Psoas muscle (tissue), 8 donors: Measurements from ENCODE around the gene RDH13. TPM values are rescaled to one million over a fixed set of nuclear protein-coding genes. Genes with fewer than 3 reads are reported as not detected.

Source experiments
- ATAC-seq, 4 donors: fragments of 200-7000 bp; cut with Tn5 transposase; one replicate each; pipeline ENCODE4 v1.9.1; 2020; ENCODE audit warnings: moderate library complexity in 3 of 4, mild to moderate bottlenecking in 2 of 4
- DNase-seq, 2 donors: peaks; one replicate each; pipeline ENCODE4 v3.0.0-alpha.2; 2020
- H3K27ac ChIP-seq: fragments of 200-600 bp; one replicate; pipeline ENCODE4 v1.8.0; 2022
- H3K27me3 ChIP-seq, 3 donors: fragments of 200-600 bp in 1 of 3; one replicate each; pipeline versions ENCODE4 v1.6.1 to v1.8.0; 2013 to 2022; ENCODE audit warnings: low read length in 2 of 3, mild to moderate bottlenecking in 2 of 3, moderate library complexity in 1 of 3; ENCODE audit not compliant: insufficient read depth in 3 of 3
- H3K36me3 ChIP-seq, 2 donors: fragments of 200-600 bp in 1 of 2; one replicate each; pipeline versions ENCODE4 v1.6.1 to v1.8.0; 2013 to 2022; ENCODE audit warnings: low read depth in 1 of 2, mild to moderate bottlenecking in 1 of 2, moderate library complexity in 1 of 2; ENCODE audit not compliant: insufficient read depth in 1 of 2
- H3K4me1 ChIP-seq: fragments of 200-600 bp; one replicate; pipeline ENCODE4 v1.8.0; 2022
- H3K4me3 ChIP-seq: fragments of 200-600 bp; one replicate; pipeline ENCODE4 v1.8.0; 2022; ENCODE audit warnings: mild to moderate bottlenecking
- H3K9me3 ChIP-seq: fragments of 200-600 bp; one replicate; pipeline ENCODE4 v1.8.0; 2022
- WGBS, 3 donors: extraction: QIAGEN DNeasy Blood & Tissue Kit; methylation state at CpG; one replicate each; pipeline versions ENCODE4 v1.1.6 to v1.1.7; 2013; 5-methylcytosine and 5-hydroxymethylcytosine counted together
- intact Hi-C, 2 donors: fragments of 100-400 bp; cut with DNase I; formaldehyde crosslinking; loops; one replicate each; pipeline versions ENCODE4 v1.11.0 to v1.14.2; 2022
- polyA plus RNA-seq, 3 donors: library from polyadenylated mRNA; stranded (reverse); fragments of 200-250 nt; gene quantifications; one replicate each; pipeline ENCODE4 v1.2.3, GENCODE V29; 2013
- total RNA-seq, 4 donors: library from RNA; stranded (reverse); fragmentation: NEBNext Ultra II Directional in 2 of 4; extraction: Animal tissue kit (Norgen Biotek cat#: 25700) in 2 of 4; gene quantifications; one replicate each; pipeline versions ENCODE4 v1.2.1 to v1.2.4, GENCODE V29; 2021 to 2023
- TF ChIP-seq, protein P1 (sequence below): fragments of 200-600 bp; IDR thresholded peaks from one replicate; pipeline ENCODE4 v1.8.0; 2022; ENCODE audit warnings: antibody characterized with exemption
- donor health status: healthy with polysubstance abuse.
- donor health status: DM: no; HTN: no; CAD: no; lungs with moderate emphysema.
- donor health status: Bipolar disorder and iron deficiency.
- donor health status: healthy.
- donor health status: DM: yes; HTN: yes; CAD: no.
- donor health status: DM: no; HTN: no; CAD: no.
- donor health status: DM: no; HTN: no; CAD: no.
- donor health status: DM: yes; HTN: yes; CAD: no.

The RDH13 gene
- total and polyA plus RNA-seq, 7 donors = 4.5 to 18.0 (median 13.1) TPM

DNA sequence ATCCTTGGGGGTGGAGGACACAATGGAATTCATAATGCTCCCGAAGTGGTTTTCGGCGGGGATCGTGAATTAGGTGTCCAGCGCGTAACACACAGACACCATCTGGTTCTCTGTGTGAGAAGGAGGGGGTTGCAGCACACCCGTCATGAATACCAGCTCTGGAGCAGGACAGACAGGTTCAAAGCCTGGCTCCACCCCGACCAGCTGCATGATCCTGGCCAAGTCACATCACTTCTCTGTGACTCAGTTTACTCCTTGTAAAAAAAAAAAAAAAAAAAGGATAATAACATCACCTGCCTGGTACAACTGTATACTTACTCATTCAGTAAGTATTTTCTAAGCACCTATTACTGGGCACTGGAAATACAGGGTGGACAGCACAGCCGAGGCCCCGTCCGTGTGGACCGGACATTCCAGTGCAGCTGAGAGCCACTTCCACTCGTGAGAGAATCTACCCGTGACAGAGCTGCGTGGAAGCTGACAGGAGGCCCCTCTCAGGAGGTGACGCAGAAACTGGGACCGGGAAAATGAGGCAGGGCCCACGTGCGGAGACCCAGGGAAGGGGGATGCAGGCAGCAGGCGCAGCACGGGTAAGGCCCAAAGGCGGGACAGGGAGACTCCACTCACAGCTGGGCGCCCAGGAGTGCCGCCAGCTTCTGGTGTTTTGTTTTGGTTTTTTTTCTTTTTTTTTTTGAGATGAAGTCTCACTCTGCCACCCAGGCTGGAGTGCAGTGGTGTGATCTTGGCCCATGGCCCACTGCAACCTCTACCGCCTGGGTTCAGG is 12.0 kb downstream of the RDH13 start:
- Histone ChIP-seq H3K27ac (no peak overlapping the region), H3K4me1 (no peaks in the 10 kb centered on the region), H3K9me3 (no peaks in the 10 kb centered on the region), H3K4me3 (no peak overlapping the region), H3K36me3 (peaks cover 8 to 89% of the 10 kb centered on the region in 2 donors), H3K27me3 (no peaks in the 10 kb centered on the region)
- 94 to 96% (median 95%) methylated on average over 25 of the region's 25 CpGs for WGBS, 3 donors
- TF ChIP-seq, protein P1, sequence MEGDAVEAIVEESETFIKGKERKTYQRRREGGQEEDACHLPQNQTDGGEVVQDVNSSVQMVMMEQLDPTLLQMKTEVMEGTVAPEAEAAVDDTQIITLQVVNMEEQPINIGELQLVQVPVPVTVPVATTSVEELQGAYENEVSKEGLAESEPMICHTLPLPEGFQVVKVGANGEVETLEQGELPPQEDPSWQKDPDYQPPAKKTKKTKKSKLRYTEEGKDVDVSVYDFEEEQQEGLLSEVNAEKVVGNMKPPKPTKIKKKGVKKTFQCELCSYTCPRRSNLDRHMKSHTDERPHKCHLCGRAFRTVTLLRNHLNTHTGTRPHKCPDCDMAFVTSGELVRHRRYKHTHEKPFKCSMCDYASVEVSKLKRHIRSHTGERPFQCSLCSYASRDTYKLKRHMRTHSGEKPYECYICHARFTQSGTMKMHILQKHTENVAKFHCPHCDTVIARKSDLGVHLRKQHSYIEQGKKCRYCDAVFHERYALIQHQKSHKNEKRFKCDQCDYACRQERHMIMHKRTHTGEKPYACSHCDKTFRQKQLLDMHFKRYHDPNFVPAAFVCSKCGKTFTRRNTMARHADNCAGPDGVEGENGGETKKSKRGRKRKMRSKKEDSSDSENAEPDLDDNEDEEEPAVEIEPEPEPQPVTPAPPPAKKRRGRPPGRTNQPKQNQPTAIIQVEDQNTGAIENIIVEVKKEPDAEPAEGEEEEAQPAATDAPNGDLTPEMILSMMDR = no peak
- ATAC-seq (no peak), DNase-seq (no peak)
- intact Hi-C loops = no loop called here

DNA sequence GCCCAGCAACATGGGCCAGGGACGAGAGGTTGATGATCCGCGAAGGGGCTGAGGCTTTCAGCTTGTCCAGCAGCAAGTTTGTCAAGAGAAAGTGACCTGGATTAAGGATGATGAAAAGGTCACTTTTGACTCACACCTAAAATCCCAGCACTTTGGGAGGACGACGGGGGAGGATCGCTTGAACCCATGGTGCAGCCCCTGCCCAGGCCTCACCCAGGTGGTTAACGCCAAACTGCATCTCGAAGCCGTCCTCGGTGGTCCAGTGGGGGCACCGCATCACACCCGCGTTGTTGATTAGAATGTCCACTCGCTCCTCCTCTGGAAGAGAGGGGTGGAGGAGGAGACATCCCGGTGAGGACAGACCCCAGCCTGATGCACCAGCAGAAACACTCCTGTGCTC is 14.5 kb downstream of the RDH13 start:
- DNase-seq = no peak
- peaks cover 5 to 88% of the 10 kb centered on the region in 2 donors for H3K36me3 ChIP-seq
- H3K27me3 ChIP-seq = no peaks in the 10 kb centered on the region
- no peak overlapping the region for H3K27ac ChIP-seq
- H3K9me3 ChIP-seq = no peaks in the 10 kb centered on the region
- H3K4me1 ChIP-seq = no peaks in the 10 kb centered on the region
- WGBS, 3 donors = 94 to 96% (median 96%) methylated on average over 15 of the region's 15 CpGs
- intact Hi-C loops = no loop called here
- TF ChIP-seq, protein P1 = no peak
- no peak overlapping the region for H3K4me3 ChIP-seq
- no peak for ATAC-seq

DNA sequence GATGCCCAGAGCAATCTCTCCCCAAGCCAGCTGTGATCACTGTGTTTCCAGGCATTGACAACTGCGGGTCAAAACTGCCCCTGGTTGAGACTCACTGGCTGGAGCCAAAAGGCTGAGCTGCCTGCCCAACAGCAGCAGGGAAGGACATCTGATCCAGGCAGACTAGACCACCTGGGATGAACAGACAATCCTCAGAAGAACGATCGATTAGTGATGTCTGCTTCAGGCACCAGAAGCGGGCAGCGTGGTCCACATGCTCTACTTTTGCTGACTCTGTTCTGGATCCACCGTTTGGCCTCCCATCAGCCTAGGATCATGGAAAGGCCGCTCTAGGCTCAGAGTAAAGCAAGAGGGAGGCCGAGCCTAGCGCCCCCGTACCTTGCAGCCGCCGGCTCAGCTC is 15.0 kb downstream of the RDH13 start:
- WGBS, 3 donors = 85 to 90% (median 89%) methylated on average over 12 of the region's 12 CpGs
- no peaks in the 10 kb centered on the region for H3K4me1 ChIP-seq
- intact Hi-C loops = no loop called here
- no peaks in the 10 kb centered on the region for H3K27me3 ChIP-seq
- ATAC-seq (no peak), DNase-seq (no peak)
- H3K9me3 ChIP-seq = no peaks in the 10 kb centered on the region
- no peak overlapping the region for H3K27ac ChIP-seq
- peaks cover 5 to 88% of the 10 kb centered on the region in 2 donors for H3K36me3 ChIP-seq
- TF ChIP-seq, protein P1 = no peak
- no peak overlapping the region for H3K4me3 ChIP-seq

DNA sequence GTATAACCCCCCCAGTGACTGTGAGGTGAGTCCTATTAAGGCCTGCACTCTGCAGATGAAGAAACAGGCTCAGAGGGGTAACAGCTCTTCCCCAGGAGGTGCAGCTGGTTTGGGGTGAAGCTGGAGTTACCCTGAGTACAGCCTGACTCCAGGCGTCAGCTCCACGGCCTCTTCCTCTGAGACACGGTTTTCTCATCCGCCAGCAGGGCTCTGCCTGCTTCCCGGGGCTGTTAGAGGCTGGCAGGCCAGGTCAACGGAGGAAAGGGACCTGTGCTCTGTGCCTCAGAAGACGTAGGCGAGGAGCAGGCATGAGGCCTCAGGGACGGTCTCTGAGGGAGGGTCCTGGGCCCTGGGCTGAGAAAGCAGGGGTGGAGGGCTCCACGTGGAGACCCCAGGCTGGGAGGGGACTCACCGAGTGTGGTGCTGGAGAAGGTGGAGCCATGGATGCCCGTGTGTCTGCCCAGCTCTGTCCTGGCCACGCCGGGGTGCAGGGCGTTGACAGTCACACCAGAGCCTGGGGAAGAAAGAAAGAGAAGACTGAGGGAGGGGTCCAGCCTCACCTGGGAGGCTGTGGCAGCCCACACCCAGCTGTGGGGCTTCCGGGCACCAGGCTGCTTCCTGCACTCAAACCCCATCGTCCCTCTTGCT is 15.8 kb downstream of the RDH13 start:
- WGBS, 3 donors = 88 to 93% (median 93%) methylated on average over 16 to 17 of the region's 17 CpGs
- Histone ChIP-seq H3K4me3 (no peak overlapping the region), H3K9me3 (no peaks in the 10 kb centered on the region), H3K27me3 (no peaks in the 10 kb centered on the region), H3K4me1 (no peaks in the 10 kb centered on the region), H3K27ac (no peak overlapping the region), H3K36me3 (peaks cover 5 to 89% of the 10 kb centered on the region in 2 donors)
- TF ChIP-seq, protein P1 = no peak
- intact Hi-C loops = no loop called here
- no peak for ATAC-seq
- no peak for DNase-seq
